ENCODE measurements around the gene NPIPB2.
A peak's percentile ranks its signal among the peaks of the same experiment; 100 is the strongest.
"Not testable (repeated sequence)": the region's sequence is repeated elsewhere in the genome, so short reads cannot be mapped to it uniquely, and the experiment has no call there.

NPIPB2 gene

DNA sequence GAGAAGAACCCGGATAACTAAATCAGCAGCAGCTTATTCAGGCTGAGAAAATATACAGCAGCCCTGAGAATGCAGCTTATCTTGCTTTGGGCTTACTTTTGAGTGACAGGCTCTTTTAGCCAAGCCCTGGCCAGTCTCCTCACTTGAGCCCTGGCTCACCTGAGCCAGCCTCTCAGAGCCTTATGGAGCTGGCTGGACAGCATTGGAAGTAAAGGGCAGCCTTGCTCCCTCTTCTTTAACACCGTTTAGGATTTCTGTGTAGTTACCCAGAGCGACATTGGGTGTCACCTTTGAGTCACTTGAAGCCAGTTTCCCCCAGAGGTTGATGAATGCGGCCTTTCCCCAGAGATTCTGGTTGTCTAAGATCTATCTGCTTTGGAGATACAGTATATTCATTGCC, 7.7 kb upstream of the NPIPB2 start:
- DNase-seq (peak in 2 of 3 experiments; percentile 2 to 3), ATAC-seq (replicated peaks) (peak; percentile 37)
- Mint-ChIP-seq H3K4me1 (ENCODE audit: low read depth in 2 of 2) (no peaks in the 10 kb centered on the region), H3K4me3 (no peak overlapping the region), H3K27ac (no peak overlapping the region), H3K27me3 (no peaks in the 10 kb centered on the region), H3K36me3 (ENCODE audit: insufficient read depth) (no peaks in the 10 kb centered on the region), H3K9me3 (no peaks in the 10 kb centered on the region)

GRCh38 chr16:11948819-11949218, 7.0 kb upstream of the NPIPB2 start:
- DNase-seq = no peak
- Mint-ChIP-seq H3K27ac (no peak overlapping the region), H3K4me3 (no peak overlapping the region), H3K4me1 (ENCODE audit: low read depth in 2 of 2) (no peaks in the 10 kb centered on the region), H3K36me3 (ENCODE audit: insufficient read depth) (no peaks in the 10 kb centered on the region), H3K9me3 (no peaks in the 10 kb centered on the region), H3K27me3 (no peaks in the 10 kb centered on the region)
- no peak for ATAC-seq (replicated peaks)

DNA sequence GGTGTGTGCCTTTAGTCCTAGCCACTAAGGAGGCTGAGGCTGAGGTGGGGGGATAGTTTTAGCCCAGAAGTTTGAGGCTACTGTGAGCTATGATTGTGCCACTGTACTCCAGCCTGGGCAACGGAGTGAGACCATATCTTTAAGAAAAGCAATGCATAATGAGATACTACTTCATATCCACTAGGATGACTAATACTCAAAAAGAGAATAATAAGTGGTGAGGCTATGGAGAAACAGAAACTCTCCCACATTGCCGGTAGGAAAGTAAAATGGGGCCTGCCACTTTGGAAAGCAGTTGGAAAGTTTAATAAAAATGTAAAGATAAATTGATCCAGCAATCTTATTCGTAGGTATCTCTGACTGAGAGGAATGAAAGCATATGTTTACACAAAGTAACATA, 4.6 kb upstream of the NPIPB2 start:
- no peak for DNase-seq
- H3K27ac Mint-ChIP-seq = no peak overlapping the region
- no peaks in the 10 kb centered on the region for H3K4me1 Mint-ChIP-seq (ENCODE audit: low read depth in 2 of 2)

GRCh38 chr16:11927350-11927749, 14.5 kb downstream of the NPIPB2 start:
- not testable (repeated sequence) for H3K36me3 Mint-ChIP-seq (ENCODE audit: insufficient read depth); ATAC-seq (replicated peaks); DNase-seq; H3K4me1 Mint-ChIP-seq (ENCODE audit: low read depth in 2 of 2); H3K27me3 Mint-ChIP-seq; H3K4me3 Mint-ChIP-seq; H3K27ac Mint-ChIP-seq; H3K9me3 Mint-ChIP-seq

More for the DNA sequence above, 4.6 kb upstream of the NPIPB2 start:
- Mint-ChIP-seq H3K4me3 (no peak overlapping the region), H3K36me3 (ENCODE audit: insufficient read depth) (no peaks in the 10 kb centered on the region), H3K27me3 (no peaks in the 10 kb centered on the region), H3K9me3 (no peaks in the 10 kb centered on the region)
- ATAC-seq (replicated peaks) = no peak

GRCh38 chr16:11924046-11924445, 17.8 kb downstream of the NPIPB2 start:
- ATAC-seq (replicated peaks) = not testable (repeated sequence)

DNA sequence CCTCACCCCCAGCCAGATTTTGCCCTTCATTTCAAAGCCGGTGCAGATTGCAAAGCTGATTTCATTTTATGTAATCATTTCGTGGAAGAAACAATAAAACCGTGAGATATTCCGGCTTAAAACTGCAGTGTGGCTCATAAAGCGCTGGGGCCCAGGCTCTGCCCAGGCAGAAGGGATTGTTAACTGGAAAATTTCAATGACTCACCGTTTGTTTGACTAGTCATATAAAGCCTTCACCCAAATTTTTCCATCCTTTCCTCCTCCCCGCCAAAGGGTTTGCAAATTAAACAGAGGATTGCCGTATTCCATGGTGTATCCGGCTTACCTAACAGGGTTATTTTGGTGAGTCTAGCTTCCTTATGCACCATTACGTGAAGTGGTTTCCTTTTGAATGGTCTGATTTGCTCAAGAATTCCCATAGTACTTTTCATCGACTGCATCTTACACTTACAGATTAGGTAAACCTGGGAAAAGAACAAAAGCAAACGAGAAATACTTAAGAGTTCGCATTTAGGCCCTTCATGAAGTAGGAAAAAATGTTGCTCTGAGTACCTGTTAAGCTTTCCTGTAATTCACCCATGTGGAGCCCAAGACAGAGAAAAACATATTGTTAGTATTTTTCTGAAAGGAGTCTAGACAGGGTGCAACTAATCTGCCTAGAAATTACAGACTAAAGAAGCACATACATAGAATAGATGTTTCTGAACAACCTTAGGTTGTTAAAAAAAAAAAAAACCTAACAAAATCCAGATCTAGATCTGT, 25.1 kb downstream of the NPIPB2 start:
- Mint-ChIP-seq H3K4me3 (peak overlapping the region; percentile 88 to 89), H3K36me3 (ENCODE audit: insufficient read depth) (peaks cover 33% of the 10 kb centered on the region), H3K27ac (peak overlapping the region; percentile 90 to 94), H3K27me3 (peaks cover 5 to 19% of the 10 kb centered on the region in 2 donors), H3K9me3 (no peaks in the 10 kb centered on the region), H3K4me1 (ENCODE audit: low read depth in 2 of 2) (peaks cover 25 to 27% of the 10 kb centered on the region in 2 donors)
- DNase-seq (no peak), ATAC-seq (replicated peaks) (no peak)

More at GRCh38 chr16:11924046-11924445, 17.8 kb downstream of the NPIPB2 start:
- peaks cover 9 to 27% of the 10 kb centered on the region in 2 donors for H3K27me3 Mint-ChIP-seq
- not testable (repeated sequence) for H3K4me1 Mint-ChIP-seq (ENCODE audit: low read depth in 2 of 2); DNase-seq; H3K4me3 Mint-ChIP-seq; H3K36me3 Mint-ChIP-seq (ENCODE audit: insufficient read depth); H3K27ac Mint-ChIP-seq; H3K9me3 Mint-ChIP-seq

GRCh38 chr16:11915644-11916523, 26.0 kb downstream of the NPIPB2 start, which contains the start of gene GSPT1:
GSPT1 (minus strand) TSS chr16:11915956; CDS start chr16:11915720, 236 bp downstream.
- DNase-seq (peak; percentile 98 to 99 (median 98)), ATAC-seq (replicated peaks) (peak; percentile 85)
- H3K4me3 Mint-ChIP-seq = peak within 1 kb of the TSS; percentile 88 to 89
- H3K36me3 Mint-ChIP-seq (ENCODE audit: insufficient read depth) = peaks cover 36% of the 10 kb centered on the region
- H3K9me3 Mint-ChIP-seq = no peaks in the 10 kb centered on the region
- H3K27ac Mint-ChIP-seq = peak within 1 kb of the TSS; percentile 95 to 96
- H3K27me3 Mint-ChIP-seq = peaks cover 5 to 14% of the 10 kb centered on the region in 2 donors
- peaks cover 26 to 30% of the 10 kb centered on the region in 2 donors for H3K4me1 Mint-ChIP-seq (ENCODE audit: low read depth in 2 of 2)

DNA sequence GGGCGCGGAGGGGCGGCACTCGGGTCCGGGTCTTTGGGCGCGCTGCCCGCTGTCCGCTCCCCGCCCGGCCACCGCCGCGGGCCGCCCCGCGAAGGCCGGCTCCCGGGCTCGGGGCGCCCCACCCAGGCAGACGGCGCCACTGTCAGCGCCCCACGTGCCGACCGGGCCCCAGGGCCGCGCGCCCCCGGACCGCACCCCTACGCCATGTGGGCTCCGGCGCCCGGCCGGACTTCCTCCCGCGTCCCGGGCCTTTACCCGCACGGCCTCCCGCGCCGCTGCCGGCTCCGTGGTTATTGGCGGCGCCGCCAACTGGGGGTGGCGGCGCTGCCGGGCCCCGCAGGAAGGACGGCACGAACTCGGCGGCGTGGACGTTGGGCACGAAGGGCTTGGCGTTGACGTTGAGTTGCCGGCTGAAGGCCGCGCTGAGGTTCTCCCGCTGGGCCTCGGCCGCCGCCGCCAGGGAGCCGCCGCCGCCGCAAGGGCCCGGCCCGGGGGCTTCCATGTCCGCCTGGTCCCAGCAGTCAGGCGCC, 26.7 kb downstream of the NPIPB2 start:
- Mint-ChIP-seq H3K36me3 (ENCODE audit: insufficient read depth) (peaks cover 36% of the 10 kb centered on the region), H3K27ac (peak overlapping the region; percentile 95 to 96), H3K4me3 (peak overlapping the region; percentile 88 to 89), H3K9me3 (no peaks in the 10 kb centered on the region), H3K4me1 (ENCODE audit: low read depth in 2 of 2) (peaks cover 33 to 37% of the 10 kb centered on the region in 2 donors), H3K27me3 (peaks cover 5 to 7% of the 10 kb centered on the region in 2 donors)
- DNase-seq (peak in 2 of 3 experiments; percentile 4 to 21), ATAC-seq (replicated peaks) (peak; percentile 4)

GRCh38 chr16:11914210-11915113, 27.4 kb downstream of the NPIPB2 start:
- peak overlapping the region; percentile 85 to 89 for H3K4me3 Mint-ChIP-seq
- H3K27ac Mint-ChIP-seq = peak overlapping the region; percentile 95 to 96
- peak in 1 of 3 experiments; percentile 30 for DNase-seq
- H3K9me3 Mint-ChIP-seq = no peaks in the 10 kb centered on the region
- ATAC-seq (replicated peaks) = no peak
- peaks cover 42% of the 10 kb centered on the region for H3K36me3 Mint-ChIP-seq (ENCODE audit: insufficient read depth)
- peaks cover 0 to under 1% of the 10 kb centered on the region in 2 donors for H3K27me3 Mint-ChIP-seq
- H3K4me1 Mint-ChIP-seq (ENCODE audit: low read depth in 2 of 2) = peaks cover 37 to 41% of the 10 kb centered on the region in 2 donors

- H3K4me3 Mint-ChIP-seq = peak overlapping the region; percentile 85 to 89
Observed at GRCh38 chr16:11913425-11914079, 28.3 kb downstream of the NPIPB2 start.

GRCh38 chr16:11909653-11910545, 31.9 kb downstream of the NPIPB2 start:
- DNase-seq (no peak), ATAC-seq (replicated peaks) (no peak)
- Mint-ChIP-seq H3K9me3 (no peaks in the 10 kb centered on the region), H3K4me3 (peak overlapping the region in 1 of 2 donors; percentile 3), H3K36me3 (ENCODE audit: insufficient read depth) (peaks cover 57% of the 10 kb centered on the region), H3K27me3 (no peaks in the 10 kb centered on the region), H3K4me1 (ENCODE audit: low read depth in 2 of 2) (peaks cover 46 to 62% of the 10 kb centered on the region in 2 donors), H3K27ac (peak overlapping the region in 1 of 2 donors; percentile 25)

More at GRCh38 chr16:11913425-11914079, 28.3 kb downstream of the NPIPB2 start:
- H3K4me1 Mint-ChIP-seq (ENCODE audit: low read depth in 2 of 2) = peaks cover 37 to 46% of the 10 kb centered on the region in 2 donors
- H3K27ac Mint-ChIP-seq = peak overlapping the region; percentile 95 to 96
- H3K9me3 Mint-ChIP-seq = no peaks in the 10 kb centered on the region
- ATAC-seq (replicated peaks) (peak; percentile 47), DNase-seq (peak; percentile 41 to 47 (median 43))
- peaks cover 47% of the 10 kb centered on the region for H3K36me3 Mint-ChIP-seq (ENCODE audit: insufficient read depth)
- no peaks in the 10 kb centered on the region for H3K27me3 Mint-ChIP-seq
